ENCODE results near the gene HS2ST1. TPM values are rescaled to one million over a fixed set of nuclear protein-coding genes. Genes with fewer than 3 reads are reported as not detected.

The HS2ST1 gene
- total and polyA plus RNA-seq, 4 donors, result 4.1 to 45.3 (median 16.3) TPM

GRCh38 chr1:87092846-87093245, 178.4 kb downstream of the HS2ST1 start:
- no peaks in the 10 kb centered on the region for H3K9me3 ChIP-seq (ENCODE audit: control insufficient read depth in 4 of 4, insufficient read depth in 3 of 4, low read length in 3 of 4)
- no peaks in the 10 kb centered on the region for H3K36me3 ChIP-seq (ENCODE audit: control insufficient read depth in 4 of 4, insufficient read depth in 4 of 4, low read length in 4 of 4)
- no peak overlapping the region for H3K27ac ChIP-seq (ENCODE audit: low read depth in 1 of 2, low read length in 1 of 2)
- WGBS, 2 donors, result 99% methylated on average over 3 of the region's 3 CpGs
- H3K27me3 ChIP-seq (ENCODE audit: control insufficient read depth in 3 of 3, insufficient read depth in 3 of 3, low read length in 2 of 3), result no peaks in the 10 kb centered on the region
- H3K9ac ChIP-seq (ENCODE audit: insufficient read depth in 1 of 2, low read length in 2 of 2), result no peak overlapping the region
- H3K4me1 ChIP-seq (ENCODE audit: control insufficient read depth in 5 of 5, insufficient read depth in 5 of 5, low read length in 5 of 5), result peaks cover 0 to 8% (median 0%) of the 10 kb centered on the region in 5 donors
- ATAC-seq (ENCODE audit: insufficient read depth, low FRiP score), result no peak
- no peak for DNase-seq
- H3K4me3 ChIP-seq, result no peak overlapping the region
- TF ChIP-seq, protein P1, sequence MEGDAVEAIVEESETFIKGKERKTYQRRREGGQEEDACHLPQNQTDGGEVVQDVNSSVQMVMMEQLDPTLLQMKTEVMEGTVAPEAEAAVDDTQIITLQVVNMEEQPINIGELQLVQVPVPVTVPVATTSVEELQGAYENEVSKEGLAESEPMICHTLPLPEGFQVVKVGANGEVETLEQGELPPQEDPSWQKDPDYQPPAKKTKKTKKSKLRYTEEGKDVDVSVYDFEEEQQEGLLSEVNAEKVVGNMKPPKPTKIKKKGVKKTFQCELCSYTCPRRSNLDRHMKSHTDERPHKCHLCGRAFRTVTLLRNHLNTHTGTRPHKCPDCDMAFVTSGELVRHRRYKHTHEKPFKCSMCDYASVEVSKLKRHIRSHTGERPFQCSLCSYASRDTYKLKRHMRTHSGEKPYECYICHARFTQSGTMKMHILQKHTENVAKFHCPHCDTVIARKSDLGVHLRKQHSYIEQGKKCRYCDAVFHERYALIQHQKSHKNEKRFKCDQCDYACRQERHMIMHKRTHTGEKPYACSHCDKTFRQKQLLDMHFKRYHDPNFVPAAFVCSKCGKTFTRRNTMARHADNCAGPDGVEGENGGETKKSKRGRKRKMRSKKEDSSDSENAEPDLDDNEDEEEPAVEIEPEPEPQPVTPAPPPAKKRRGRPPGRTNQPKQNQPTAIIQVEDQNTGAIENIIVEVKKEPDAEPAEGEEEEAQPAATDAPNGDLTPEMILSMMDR (IDR thresholded peaks at IDR 0.05; ENCODE audit: control extremely low read depth, extremely low read depth), result no peak

GRCh38 chr1:87093286-87093685, 178.9 kb downstream of the HS2ST1 start:
- DNase-seq (no peak), ATAC-seq (ENCODE audit: insufficient read depth, low FRiP score) (no peak)
- Histone ChIP-seq H3K36me3 (ENCODE audit: control insufficient read depth in 4 of 4, insufficient read depth in 4 of 4, low read length in 4 of 4) (no peaks in the 10 kb centered on the region), H3K9me3 (ENCODE audit: control insufficient read depth in 4 of 4, insufficient read depth in 3 of 4, low read length in 3 of 4) (no peaks in the 10 kb centered on the region), H3K27me3 (ENCODE audit: control insufficient read depth in 3 of 3, insufficient read depth in 3 of 3, low read length in 2 of 3) (no peaks in the 10 kb centered on the region), H3K27ac (ENCODE audit: low read depth in 1 of 2, low read length in 1 of 2) (no peak overlapping the region), H3K4me3 (no peak overlapping the region), H3K4me1 (ENCODE audit: control insufficient read depth in 5 of 5, insufficient read depth in 5 of 5, low read length in 5 of 5) (peaks cover 0 to 8% (median 0%) of the 10 kb centered on the region in 5 donors), H3K9ac (ENCODE audit: insufficient read depth in 1 of 2, low read length in 2 of 2) (no peak overlapping the region)
- TF ChIP-seq, protein P1 (IDR thresholded peaks at IDR 0.05; ENCODE audit: control extremely low read depth, extremely low read depth), result no peak
- 95 to 97% methylated on average over 4 of the region's 4 CpGs for WGBS, 2 donors

- Histone ChIP-seq H3K27ac (ENCODE audit: low read depth in 1 of 2, low read length in 1 of 2) (no peak overlapping the region), H3K9ac (ENCODE audit: insufficient read depth in 1 of 2, low read length in 2 of 2) (no peak overlapping the region), H3K36me3 (ENCODE audit: control insufficient read depth in 4 of 4, insufficient read depth in 4 of 4, low read length in 4 of 4) (peaks cover 0 to 3% (median 2%) of the 10 kb centered on the region in 4 donors), H3K4me3 (no peak overlapping the region), H3K4me1 (ENCODE audit: control insufficient read depth in 5 of 5, insufficient read depth in 5 of 5, low read length in 5 of 5) (peaks cover 0 to 5% (median 0%) of the 10 kb centered on the region in 5 donors), H3K9me3 (ENCODE audit: control insufficient read depth in 4 of 4, insufficient read depth in 3 of 4, low read length in 3 of 4) (peaks cover 0 to 2% (median 0%) of the 10 kb centered on the region in 4 donors), H3K27me3 (ENCODE audit: control insufficient read depth in 3 of 3, insufficient read depth in 3 of 3, low read length in 2 of 3) (no peaks in the 10 kb centered on the region)
- TF ChIP-seq, protein P1 (IDR thresholded peaks at IDR 0.05; ENCODE audit: control extremely low read depth, extremely low read depth), result no peak
- DNase-seq, result no peak
- no peak for ATAC-seq (ENCODE audit: insufficient read depth, low FRiP score)
- WGBS, 2 donors, result 87 to 95% methylated on average over 2 of the region's 2 CpGs
These were observed 179.8 kb downstream of the HS2ST1 start for GRCh38 chr1:87094238-87094637.

DNA sequence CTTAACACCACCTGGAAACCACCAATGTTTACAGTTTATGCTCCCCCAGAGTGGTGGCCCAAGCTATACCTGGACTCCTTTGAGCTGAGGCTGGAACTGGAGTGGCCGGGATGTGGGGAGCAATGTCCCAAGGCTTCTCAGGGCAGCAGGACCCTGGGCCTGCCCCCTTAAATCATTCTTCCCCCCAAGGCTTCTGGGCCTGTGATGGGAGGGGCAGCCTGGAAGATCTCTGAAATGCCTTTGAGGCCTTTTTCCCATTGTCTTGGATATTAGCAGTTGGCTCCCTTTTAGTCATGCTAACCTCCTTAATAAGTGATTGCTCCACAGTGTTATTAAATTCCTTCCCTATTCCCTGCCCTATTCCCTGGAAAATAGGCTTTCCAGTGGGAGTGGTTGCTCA, 185.8 kb downstream of the HS2ST1 start:
- H3K27me3 ChIP-seq (ENCODE audit: control insufficient read depth in 3 of 3, insufficient read depth in 3 of 3, low read length in 2 of 3), result no peaks in the 10 kb centered on the region
- H3K9me3 ChIP-seq (ENCODE audit: control insufficient read depth in 4 of 4, insufficient read depth in 3 of 4, low read length in 3 of 4), result peaks cover 0 to 12% (median 4%) of the 10 kb centered on the region in 4 donors
- ATAC-seq (ENCODE audit: insufficient read depth, low FRiP score) (no peak), DNase-seq (no peak)
- H3K9ac ChIP-seq (ENCODE audit: insufficient read depth in 1 of 2, low read length in 2 of 2), result no peak overlapping the region
- H3K36me3 ChIP-seq (ENCODE audit: control insufficient read depth in 4 of 4, insufficient read depth in 4 of 4, low read length in 4 of 4), result peaks cover 0 to 10% (median 6%) of the 10 kb centered on the region in 4 donors
- no peaks in the 10 kb centered on the region for H3K4me1 ChIP-seq (ENCODE audit: control insufficient read depth in 5 of 5, insufficient read depth in 5 of 5, low read length in 5 of 5)
- 94 to 95% methylated on average over 1 of the region's 1 CpG for WGBS, 2 donors
- H3K4me3 ChIP-seq, result no peak overlapping the region
- TF ChIP-seq, protein P1 (IDR thresholded peaks at IDR 0.05; ENCODE audit: control extremely low read depth, extremely low read depth), result no peak
- no peak overlapping the region for H3K27ac ChIP-seq (ENCODE audit: low read depth in 1 of 2, low read length in 1 of 2)

Data from lung (tissue), 12 donors.